ENCODE measurements around the gene PATJ. TPM values are rescaled to one million over a fixed set of nuclear protein-coding genes. Genes with fewer than 3 reads are reported as not detected.

The PATJ gene
- total and polyA plus RNA-seq, 2 donors (not counting 1 experiment from before 2014, with no cell fraction given) = 8.0 to 45.3 TPM

DNA sequence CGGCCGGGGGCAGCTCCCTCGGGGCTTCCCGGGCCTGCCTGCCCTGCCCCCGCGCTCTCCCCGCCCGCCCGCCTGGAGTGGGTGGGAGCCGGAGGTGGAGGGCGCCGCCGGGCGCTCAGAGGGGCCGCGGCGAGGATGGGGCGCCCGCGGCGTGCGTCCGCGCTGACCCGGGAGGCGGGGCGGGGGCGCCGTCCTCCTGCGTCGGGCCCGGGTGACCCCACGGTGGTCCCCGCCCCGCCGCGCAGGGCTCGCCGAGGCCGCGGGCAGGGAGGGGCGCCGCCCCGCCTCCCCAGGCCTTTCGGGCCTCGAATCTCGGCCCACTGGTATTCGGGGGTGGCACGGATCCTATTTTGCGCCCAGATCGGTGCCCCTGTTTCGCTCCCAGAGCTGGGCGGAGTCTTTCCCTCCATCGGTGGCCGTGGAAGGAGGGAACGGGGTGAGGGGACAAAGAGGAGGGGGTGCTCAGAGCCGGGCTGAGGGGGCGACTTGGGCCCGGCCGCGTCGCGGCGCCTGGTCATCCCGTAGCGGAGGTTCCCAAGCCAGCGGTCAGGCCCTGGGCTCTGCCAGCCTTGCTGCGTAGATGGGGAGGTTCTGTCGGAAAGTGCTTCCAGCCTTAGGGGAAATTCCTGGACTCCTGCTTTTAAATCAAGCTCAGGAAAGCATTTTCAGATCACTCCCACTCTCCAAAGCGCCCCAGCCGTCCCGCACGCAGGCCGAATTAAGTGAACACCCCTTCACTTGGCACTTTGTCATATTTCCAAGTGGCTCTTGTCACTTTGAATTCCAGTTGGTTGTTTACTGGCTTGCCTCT is 545 bp downstream of the PATJ start:
- H3K79me2 ChIP-seq (ENCODE audit: control insufficient read depth, insufficient read depth, low read length) = no peaks in the 10 kb centered on the region

GRCh38 chr1:61743431-61743705 is 1.1 kb downstream of the PATJ start:
- ChIA-PET CTCF (no interaction called here), POLR2A (interaction anchor here (1.0 kb wide), 1 partner anchor 18 kb away, joined by 3 read pairs; no protein-coding TSS in a partner anchor)
- peak overlapping the region; percentile 79 for H3K4me3 Mint-ChIP-seq
- Histone ChIP-seq H4K20me1 (ENCODE audit: control insufficient read depth, insufficient read depth, low read length, poor library complexity, severe bottlenecking) (no peaks in the 10 kb centered on the region), H3K4me3 (ENCODE audit: control extremely low read depth in 1 of 5, extremely low read depth in 1 of 5, insufficient read depth in 1 of 5, low read depth in 2 of 5, low read length in 4 of 5) (peak overlapping the region in 2 of 5 experiments; percentile 67 to 78), H3K27me3 (replicated peaks in 1 of 4; ENCODE audit: control extremely low read depth in 1 of 4, control insufficient read depth in 3 of 4, insufficient read depth in 4 of 4, low read length in 3 of 4) (no peaks in the 10 kb centered on the region), H3K4me2 (replicated peaks; ENCODE audit: low read depth, low read length, poor library complexity, severe bottlenecking) (peak overlapping the region; percentile 91), H3K9ac (ENCODE audit: low read length) (no peak overlapping the region), H3K36me3 (replicated peaks in 1 of 2; ENCODE audit: control extremely low read depth in 1 of 2, control insufficient read depth in 1 of 2, extremely low read depth in 1 of 2, insufficient read depth in 2 of 2, low read length in 1 of 2) (no peaks in the 10 kb centered on the region), H3K4me1 (ENCODE audit: control insufficient read depth in 2 of 2, insufficient read depth in 2 of 2, low read length in 2 of 2) (peaks cover 9 to 13% of the 10 kb centered on the region in 2 donors), H3K27ac (ENCODE audit: low read length in 2 of 2) (peak overlapping the region in 1 of 2 donors; percentile 54), H2AFZ (ENCODE audit: insufficient read depth, low read depth, low read length, poor library complexity, severe bottlenecking) (peak overlapping the region; percentile 96), H3K9me3 (ENCODE audit: control extremely low read depth in 1 of 3, control insufficient read depth in 2 of 3, insufficient read depth in 1 of 3, low read length in 2 of 3) (no peaks in the 10 kb centered on the region), H3K79me2 (ENCODE audit: control insufficient read depth, insufficient read depth, low read length) (no peaks in the 10 kb centered on the region)
- no peak for TF ChIP-seq EZH2 (IDR thresholded peaks at IDR 0.05; ENCODE audit: borderline replicate concordance, insufficient read depth, low read depth, low read length, poor library complexity, severe bottlenecking)
- TF ChIP-seq, protein P1, sequence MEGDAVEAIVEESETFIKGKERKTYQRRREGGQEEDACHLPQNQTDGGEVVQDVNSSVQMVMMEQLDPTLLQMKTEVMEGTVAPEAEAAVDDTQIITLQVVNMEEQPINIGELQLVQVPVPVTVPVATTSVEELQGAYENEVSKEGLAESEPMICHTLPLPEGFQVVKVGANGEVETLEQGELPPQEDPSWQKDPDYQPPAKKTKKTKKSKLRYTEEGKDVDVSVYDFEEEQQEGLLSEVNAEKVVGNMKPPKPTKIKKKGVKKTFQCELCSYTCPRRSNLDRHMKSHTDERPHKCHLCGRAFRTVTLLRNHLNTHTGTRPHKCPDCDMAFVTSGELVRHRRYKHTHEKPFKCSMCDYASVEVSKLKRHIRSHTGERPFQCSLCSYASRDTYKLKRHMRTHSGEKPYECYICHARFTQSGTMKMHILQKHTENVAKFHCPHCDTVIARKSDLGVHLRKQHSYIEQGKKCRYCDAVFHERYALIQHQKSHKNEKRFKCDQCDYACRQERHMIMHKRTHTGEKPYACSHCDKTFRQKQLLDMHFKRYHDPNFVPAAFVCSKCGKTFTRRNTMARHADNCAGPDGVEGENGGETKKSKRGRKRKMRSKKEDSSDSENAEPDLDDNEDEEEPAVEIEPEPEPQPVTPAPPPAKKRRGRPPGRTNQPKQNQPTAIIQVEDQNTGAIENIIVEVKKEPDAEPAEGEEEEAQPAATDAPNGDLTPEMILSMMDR (IDR thresholded peaks at IDR 0.05) = no peak
- H3K9me3 Mint-ChIP-seq (ENCODE audit: insufficient read depth) = no peaks in the 10 kb centered on the region
- intact Hi-C loops (cut with micrococcal nuclease) = loop anchor here (5.0 kb wide), 1 partner anchor 694 kb away; the partner anchor contains the start of gene USP1
- peak overlapping the region; percentile 71 for H3K27ac Mint-ChIP-seq
- DNase-seq = no peak
- WGBS (ENCODE audit: insufficient coverage) = 65% methylated on average over 2 of the region's 5 CpGs
- no peak for ATAC-seq (ENCODE audit: low read depth)
- no peaks in the 10 kb centered on the region for H3K27me3 Mint-ChIP-seq
- peaks cover 13% of the 10 kb centered on the region for H3K4me1 Mint-ChIP-seq

More for the DNA sequence above, 545 bp downstream of the PATJ start:
- Histone ChIP-seq H3K9ac (ENCODE audit: low read length) (peak overlapping the region; percentile 73), H3K4me3 (ENCODE audit: control extremely low read depth in 1 of 5, extremely low read depth in 1 of 5, insufficient read depth in 1 of 5, low read depth in 2 of 5, low read length in 4 of 5) (peak overlapping the region in 4 of 5 experiments; percentile 54 to 78 (median 71)), H4K20me1 (ENCODE audit: control insufficient read depth, insufficient read depth, low read length, poor library complexity, severe bottlenecking) (no peaks in the 10 kb centered on the region), H3K27ac (ENCODE audit: low read length in 2 of 2) (peak overlapping the region in 1 of 2 donors; percentile 55), H3K27me3 (replicated peaks in 1 of 4; ENCODE audit: control extremely low read depth in 1 of 4, control insufficient read depth in 3 of 4, insufficient read depth in 4 of 4, low read length in 3 of 4) (no peaks in the 10 kb centered on the region), H3K4me2 (replicated peaks; ENCODE audit: low read depth, low read length, poor library complexity, severe bottlenecking) (peak overlapping the region; percentile 91), H3K4me1 (ENCODE audit: control insufficient read depth in 2 of 2, insufficient read depth in 2 of 2, low read length in 2 of 2) (peaks cover 9 to 13% of the 10 kb centered on the region in 2 donors), H3K36me3 (replicated peaks in 1 of 2; ENCODE audit: control extremely low read depth in 1 of 2, control insufficient read depth in 1 of 2, extremely low read depth in 1 of 2, insufficient read depth in 2 of 2, low read length in 1 of 2) (no peaks in the 10 kb centered on the region), H3K9me3 (ENCODE audit: control extremely low read depth in 1 of 3, control insufficient read depth in 2 of 3, insufficient read depth in 1 of 3, low read length in 2 of 3) (no peaks in the 10 kb centered on the region), H2AFZ (ENCODE audit: insufficient read depth, low read depth, low read length, poor library complexity, severe bottlenecking) (peak overlapping the region; percentile 96)
- peaks cover 13% of the 10 kb centered on the region for H3K4me1 Mint-ChIP-seq
- TF ChIP-seq, protein P1 (IDR thresholded peaks at IDR 0.05) = no peak
- TF ChIP-seq EZH2 (IDR thresholded peaks at IDR 0.05; ENCODE audit: borderline replicate concordance, insufficient read depth, low read depth, low read length, poor library complexity, severe bottlenecking) = no peak
- ChIA-PET CTCF (no interaction called here), POLR2A (interaction anchor here (1.0 kb wide), 1 partner anchor 17 kb away, joined by 3 read pairs; no protein-coding TSS in a partner anchor)
- H3K27me3 Mint-ChIP-seq = no peaks in the 10 kb centered on the region
- ATAC-seq (ENCODE audit: low read depth) (peak; percentile 76), DNase-seq (peak; percentile 54)
- WGBS (ENCODE audit: insufficient coverage) = 3% methylated on average over 74 of the region's 74 CpGs
- peak overlapping the region; percentile 79 for H3K4me3 Mint-ChIP-seq
- intact Hi-C loops (cut with micrococcal nuclease) = loop anchor here (1.0 to 5.0 kb wide), 2 partner anchors 18 to 694 kb away; partner anchors contain the start of genes TM2D1 and USP1
- peak overlapping the region; percentile 71 for H3K27ac Mint-ChIP-seq
- no peaks in the 10 kb centered on the region for H3K9me3 Mint-ChIP-seq (ENCODE audit: insufficient read depth)
